ENCODE results near the gene ST7.

The ST7 gene

DNA sequence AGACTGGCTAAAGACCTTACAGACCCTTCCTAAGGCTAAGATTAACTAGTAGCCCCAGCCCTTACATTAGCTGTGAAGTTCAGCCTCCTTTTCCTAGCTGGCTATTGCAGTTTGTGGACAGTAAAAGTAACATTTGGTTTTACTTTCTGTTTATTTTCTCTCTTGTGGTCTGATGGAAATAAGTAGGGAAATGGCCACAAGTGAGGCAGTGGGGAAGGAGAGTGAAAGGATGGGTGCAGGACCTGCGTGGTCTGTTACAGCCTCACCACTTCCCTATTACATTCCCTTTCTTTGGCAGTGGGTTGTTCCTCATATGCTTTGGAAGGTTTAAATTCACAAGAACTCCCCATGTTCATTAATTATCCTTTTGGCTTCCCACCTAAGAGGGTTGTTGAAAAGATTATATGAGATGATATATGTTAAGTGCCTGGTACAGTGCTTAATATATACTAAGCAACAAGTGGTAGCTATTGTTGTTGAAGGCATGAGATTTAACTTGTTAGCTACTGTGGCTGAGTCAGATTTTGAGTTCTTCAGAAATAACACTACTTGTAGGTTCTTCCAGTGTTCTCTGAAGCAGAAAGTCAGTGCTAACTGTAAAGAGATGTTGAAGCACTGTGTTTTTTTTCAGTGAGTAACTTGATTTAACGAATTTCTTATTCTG is 181.7 kb downstream of the ST7 start:
- no peak for DNase-seq

DNA sequence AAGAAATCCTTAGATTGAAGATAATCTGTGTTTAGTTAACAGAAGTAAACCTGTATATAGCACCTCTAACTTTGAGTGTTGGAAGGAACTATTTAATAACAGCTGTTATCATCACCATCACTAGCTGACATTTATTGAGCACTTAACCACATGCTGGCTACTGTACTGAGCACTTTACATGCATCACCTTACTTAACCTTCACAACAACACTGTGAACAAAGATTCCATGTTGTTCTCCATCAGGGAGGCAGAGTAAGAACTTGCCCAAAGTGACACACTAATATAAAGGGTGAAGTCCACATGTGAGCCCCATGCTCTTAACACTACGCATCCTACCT is 182.2 kb downstream of the ST7 start:
- no peak for DNase-seq

DNA sequence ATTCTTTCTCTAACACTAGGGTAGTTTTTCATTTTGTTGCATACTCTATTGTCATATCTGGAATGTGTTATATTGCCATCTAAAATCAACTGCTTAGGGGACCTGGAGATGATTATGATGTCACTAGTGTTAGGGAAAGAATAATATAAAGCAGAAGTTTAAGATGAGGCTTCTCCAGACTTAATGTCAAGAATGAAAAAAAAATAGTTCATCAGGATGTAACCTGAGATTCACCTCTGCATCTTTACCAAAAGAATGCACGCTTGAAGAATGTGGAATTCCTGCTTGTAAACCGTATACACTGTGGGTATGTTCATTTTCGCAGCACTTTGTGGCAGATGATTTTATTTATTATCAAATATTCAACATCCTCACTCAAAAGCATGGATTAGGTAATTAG is 184.6 kb downstream of the ST7 start:
- DNase-seq: no peak

DNA sequence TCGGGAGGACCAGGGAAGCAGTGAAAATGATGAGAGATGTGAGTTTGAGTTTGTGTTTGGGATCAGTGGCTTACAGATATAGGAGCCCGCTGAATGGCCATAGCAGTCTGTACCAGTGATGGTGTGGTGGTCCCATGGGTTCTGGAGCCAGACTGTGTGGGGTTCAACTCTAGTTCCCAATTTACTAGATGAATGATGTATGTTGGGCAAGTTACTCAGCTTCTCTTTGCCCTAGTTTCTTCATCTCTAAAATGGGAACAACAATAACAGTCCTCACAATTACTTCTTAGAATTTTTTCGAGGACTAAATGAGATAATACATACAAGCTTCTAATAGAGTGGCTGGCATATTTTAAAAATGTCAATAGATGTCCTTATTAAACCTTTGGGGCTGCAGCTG is 185.2 kb downstream of the ST7 start:
- no peak for DNase-seq

DNA sequence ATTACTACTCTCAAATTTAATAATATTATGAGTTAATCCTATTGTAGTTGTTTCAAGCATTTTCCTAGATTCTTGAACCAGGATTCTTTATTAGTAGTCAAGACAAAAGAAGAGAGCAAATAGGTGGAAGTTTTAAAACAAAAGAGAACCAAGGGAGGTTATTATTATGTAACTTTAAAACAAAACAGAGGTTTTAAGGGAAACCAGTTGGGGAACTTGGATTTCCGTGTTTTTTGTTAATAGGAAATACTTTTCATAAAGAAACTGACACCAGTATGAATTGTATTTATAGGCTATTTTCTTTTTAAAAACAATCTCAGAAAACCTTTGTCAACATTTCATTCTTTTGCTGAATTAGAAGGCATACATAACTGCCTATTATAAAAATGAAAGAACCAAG is 185.7 kb downstream of the ST7 start:
- no peak for DNase-seq

DNA sequence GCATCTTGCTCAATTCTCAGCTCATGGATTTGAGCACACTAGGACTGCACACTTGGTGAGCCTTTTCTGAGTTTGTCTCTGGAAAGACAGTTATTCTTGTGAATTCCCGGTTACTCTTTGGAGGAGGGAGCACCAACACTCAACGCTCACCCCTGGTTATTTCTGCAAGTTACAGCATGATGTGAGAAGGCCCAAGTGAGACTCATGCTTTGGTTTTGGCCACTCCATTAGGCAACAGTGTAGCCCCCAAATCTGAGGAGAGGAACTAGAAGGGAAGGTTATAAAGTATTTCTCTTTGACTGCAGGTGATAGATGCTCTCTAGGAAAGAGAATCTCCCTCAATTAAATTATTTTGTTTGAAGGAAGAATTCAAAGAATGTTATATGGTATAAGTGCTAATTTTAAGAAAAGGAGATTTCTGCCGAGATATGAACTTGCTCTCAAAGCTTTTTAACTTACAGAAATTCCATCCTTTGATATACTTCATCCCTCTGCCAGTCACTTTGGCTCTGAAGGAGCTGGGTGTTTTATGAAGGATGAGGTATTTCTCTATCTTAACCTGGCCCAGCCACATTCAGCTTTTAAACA is 186.2 kb downstream of the ST7 start:
- DNase-seq: no peak

DNA sequence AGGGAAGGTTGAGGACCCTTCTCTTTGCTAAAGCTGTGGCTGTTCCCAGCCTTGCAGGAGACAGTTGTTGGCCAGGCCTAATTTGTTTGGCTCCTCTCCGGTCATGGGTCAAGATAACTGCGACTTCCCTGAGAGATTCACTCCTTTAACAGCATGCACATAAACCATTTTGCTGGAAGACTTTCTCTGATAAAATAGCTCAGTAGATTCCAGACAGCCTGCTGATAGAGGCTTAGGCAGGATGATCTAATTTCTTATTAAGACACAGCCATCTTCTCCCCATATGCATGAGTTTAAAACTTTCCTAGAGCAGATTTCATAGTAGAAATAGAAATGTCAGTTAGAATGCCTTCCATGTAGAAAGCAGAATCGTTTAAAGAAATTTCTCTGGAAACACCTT is 187.6 kb downstream of the ST7 start:
- DNase-seq: no peak

DNA sequence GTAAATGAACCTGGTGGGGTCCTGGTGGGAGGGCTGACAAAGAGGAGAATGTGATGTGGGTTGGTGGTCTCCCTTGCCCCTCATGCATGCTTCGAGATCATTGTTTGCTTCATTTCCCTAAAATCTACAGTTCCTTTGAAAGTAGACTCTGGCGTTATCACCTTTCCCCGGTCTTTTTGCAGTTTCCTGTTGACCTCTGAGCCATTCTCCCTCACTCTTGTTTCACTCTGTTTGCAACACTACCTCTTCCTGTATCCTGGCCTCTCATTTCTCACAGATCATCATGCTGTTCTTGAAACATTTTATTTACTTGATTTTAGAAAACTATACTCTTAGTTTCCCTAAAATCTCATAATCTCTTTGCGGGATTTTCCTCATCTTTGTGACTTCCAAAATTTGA is 189.8 kb downstream of the ST7 start:
- no peak for DNase-seq

DNA sequence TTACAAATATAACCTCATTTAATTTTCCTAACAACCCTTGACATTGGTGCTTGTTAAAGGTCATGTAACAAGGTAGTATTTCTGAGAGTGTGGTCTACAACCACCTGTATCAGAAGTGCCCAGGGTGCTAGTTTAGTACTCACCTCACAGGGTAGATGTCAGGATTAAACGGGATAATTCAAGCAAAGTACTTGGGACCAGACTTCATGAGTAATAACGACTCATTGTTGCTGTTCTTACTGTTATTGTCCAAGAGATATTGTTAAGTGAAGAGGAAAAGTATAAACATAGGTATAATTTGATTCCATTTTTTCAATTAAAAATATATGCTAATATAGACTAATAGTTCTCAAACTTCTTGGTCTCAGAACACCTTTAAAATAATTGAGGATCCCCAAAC is 190.3 kb downstream of the ST7 start:
- DNase-seq: no peak

DNA sequence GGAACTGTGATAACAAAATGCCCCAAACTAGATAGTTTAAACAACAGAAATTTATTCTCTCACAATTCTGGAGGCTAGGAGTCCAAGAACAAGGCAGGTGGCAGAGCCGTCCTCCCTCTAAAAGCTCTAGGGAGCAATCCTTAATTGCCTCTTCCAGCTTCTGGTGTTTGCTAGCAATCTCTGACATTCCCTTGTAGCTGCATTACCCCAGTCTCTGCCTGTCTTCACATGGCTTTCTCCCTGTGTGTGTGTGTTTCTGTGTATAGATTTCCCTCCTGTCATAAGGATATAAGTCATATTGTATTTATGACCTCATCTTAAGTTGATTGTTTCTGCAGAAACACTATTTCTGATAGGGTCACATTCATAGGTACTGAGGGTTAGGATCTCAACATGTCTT is 192.0 kb downstream of the ST7 start:
- no peak for DNase-seq

DNA sequence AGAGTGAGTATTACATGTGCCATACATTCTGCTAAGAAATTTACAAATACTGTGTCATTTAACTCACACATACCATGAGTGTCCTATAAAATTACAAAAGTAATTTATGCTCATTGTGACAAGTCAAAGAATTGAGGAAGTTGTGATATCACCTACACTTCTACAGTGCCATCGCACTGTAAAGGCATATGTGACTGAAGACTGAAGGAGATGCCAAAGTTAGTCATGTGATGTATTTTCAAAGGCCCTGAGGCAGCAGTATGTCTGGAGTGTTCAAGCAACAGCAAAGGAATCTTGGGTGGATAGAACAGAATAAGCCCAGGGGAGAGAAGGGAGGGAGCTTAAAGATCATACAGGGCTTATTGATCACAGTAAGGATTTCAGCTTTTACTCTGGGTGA is 192.8 kb downstream of the ST7 start:
- no peak for DNase-seq

DNA sequence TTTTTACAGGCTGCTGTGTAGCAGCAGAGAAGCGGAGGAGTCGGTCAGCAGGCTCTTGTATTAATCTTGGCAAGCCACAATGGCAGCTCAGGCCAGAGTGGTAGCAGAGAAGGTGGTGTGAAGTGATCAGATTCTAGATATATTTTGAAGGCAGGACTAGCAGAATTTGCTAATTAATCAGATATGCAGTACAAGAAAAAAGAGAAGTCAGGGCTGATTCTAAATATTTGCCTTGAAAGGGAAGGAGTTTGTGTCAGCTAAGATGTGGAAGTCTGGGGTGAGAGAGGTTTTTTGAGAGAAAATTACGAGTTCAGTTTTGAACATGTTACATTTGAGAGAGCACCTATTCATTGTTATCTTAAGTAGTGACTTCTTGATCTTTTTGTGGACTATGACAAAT is 193.2 kb downstream of the ST7 start:
- no peak for DNase-seq

DNA sequence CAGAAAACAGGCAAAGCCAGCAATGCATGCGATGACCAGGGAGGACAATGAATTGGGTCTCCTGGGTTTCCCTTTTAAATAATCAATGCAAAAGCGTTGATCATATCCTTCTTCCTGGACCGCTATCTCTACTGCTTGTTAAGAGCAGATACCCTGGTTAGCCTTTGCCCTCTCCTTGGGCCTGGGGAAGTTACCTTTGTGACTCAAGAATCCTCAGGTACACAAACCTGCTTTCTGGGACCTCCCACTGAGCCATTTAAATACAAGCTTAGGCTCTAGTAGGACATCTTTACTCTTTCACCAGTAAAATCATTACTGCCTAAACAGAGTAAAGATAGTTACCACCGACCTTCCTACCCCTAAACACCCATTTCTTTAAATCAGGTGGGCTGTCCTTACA is 195.7 kb downstream of the ST7 start:
- DNase-seq: no peak

DNA sequence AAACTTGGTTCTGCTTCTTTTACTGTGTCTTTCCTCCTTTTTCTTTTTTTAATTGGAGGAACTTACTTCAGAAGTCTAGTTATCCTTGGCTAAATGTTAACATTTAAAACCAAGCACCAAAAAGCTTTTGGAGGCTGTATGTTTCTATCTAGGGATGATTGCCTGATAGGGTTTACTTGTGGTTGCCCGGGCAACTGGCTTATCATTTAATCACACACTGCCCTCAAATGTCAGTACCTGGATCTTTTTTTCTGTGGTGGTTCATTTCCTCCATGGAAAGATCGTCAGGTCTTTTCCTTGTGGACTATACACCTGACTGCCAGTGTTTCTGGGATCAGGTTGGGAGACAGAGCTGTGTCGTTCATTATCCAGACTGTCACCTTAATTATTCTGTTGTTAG is 196.4 kb downstream of the ST7 start:
- DNase-seq: no peak

DNA sequence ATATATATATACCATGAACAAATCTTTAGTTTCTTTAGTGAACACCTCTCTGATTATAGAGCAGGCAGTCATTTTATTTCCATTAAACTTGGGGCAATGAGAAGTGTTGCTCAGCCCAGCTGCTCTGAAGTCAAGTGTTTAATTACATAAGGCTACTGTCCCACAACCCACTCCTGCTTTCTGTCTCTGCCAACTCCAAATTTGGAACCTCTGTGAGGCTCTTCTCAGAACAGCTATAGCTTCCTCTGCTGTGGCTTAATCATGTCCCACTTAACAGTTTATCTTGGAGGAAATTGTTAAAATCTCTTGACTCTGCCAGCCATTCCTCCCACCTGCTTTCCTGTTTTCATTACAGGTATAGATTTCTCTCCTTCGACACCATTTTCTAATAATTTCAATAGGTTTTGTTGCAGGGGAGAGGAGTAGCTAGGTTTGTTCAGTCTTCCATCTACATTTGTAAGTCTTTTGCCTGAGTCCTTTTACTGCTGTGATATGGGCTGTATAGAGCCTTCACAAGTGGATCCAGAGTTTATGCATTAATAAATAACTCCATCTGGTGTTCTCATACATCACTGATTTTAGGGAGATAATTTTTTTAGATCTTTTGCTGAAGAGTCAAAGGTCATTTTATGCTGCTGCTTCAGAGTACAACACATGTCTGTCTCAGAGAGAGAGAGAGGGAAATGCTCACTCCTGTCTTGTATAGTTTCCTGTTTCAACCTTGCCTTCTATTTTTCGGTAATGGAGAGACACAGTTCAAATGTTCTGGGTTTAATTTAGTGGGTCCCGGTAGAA is 199.1 kb downstream of the ST7 start:
- no peak for DNase-seq

DNA sequence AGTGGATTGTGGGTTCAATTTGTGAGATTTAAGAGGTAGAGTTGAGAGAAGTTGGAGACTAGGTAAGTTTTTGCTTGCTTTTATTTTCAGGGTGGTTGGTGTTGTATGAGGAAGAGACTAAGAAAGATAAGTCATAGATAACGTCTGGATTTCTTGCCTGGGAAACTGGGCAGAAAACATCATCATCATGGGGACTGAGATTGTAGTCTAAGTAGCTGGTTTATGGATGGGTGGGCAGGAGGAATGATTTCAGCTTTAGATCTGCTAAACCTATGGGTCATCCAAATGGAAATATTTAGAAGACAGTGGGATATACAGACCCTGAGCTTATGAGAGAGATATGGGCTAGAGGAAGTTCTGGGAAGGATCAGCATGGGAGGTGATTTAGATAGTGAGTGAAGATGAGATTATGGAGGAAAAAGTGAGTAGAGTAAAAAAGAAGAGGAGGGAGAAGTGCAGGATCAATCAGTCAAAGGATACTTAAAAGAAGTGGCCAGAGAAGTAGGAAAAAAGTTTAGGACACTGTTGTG is 199.8 kb downstream of the ST7 start:
- DNase-seq: no peak

DNA sequence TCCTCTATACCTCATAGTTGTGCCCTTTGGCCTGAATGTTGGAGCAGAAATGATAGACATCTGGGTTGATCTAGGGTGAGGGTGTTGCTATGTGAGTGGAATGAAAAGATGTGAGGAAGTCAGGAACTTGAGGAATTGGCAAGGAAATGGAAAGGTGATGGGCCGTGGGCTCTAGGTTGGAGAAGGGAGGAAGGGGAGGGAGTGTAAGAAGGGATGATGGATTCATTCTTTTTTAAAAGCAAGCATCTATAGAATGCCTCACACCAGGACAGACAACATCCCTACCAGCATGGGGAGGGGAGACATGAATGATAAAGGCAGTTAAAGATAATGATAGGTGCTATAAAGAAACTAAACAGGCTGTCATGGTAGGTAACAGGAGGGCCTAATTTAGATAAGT is 201.4 kb downstream of the ST7 start:
- DNase-seq: no peak

DNA sequence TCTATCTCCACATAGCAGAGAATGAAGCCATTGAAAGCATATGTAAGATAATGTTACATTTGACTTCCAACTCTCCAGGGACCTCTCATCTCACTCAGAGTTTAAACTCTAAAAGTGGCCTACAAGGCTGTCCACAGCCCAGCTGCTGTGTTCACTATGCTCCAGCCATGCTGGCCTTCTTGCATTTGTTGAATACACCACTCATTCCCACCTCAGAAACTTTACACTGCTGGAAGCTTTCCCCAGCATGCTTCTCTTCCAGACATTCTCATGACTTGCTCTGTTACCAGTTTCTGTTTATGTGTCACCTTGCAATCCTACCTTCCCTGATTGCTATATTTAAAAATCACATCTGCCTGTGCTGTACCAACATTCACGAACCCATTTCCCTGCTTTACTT is 202.4 kb downstream of the ST7 start:
- peak; percentile 75 for DNase-seq

DNA sequence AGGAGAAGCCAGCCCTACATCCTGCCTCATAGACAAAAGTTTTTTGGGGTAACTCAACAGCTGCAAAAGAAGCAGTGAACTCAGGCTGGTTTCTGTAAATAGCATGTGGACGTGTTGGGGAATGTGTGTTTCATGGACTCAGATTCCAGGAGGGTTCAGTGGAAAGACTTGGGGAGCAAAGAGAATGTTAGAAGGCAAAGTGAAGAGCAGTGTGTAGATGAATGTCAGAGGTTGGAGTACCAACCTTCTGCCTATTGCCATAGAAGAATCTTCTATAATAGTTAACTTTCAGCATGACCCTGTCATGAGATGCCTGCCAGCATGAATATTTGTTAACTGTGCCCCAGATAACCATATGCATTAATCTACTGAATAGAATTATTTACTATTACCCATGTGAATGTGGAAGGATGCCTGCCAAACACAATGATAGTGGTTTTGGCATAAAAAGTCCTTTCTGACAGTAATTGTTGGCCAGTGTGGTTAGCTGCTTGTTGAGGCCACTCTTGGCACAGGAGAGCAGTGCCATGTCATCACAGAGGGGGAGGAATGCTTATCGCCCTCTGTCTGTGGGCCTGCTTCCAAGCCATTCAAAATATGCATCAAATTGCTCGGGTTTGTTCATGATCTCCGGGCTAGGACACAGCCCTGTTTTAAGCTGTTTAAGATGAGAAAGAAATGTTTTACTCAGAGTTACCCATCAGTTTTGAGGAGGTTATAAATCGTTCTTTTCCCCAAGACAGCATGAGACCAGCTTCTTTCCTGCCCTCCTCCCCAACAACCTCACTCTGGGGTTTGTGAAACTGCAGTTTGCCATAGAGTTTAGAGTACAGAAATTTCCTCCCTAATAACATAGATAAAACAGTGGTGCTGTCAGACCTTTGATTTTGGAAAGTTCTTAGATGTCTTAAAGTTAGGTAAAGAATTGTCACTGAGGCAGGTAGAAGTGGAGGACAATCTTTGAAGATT is 204.2 kb downstream of the ST7 start:
- no peak for DNase-seq

DNA sequence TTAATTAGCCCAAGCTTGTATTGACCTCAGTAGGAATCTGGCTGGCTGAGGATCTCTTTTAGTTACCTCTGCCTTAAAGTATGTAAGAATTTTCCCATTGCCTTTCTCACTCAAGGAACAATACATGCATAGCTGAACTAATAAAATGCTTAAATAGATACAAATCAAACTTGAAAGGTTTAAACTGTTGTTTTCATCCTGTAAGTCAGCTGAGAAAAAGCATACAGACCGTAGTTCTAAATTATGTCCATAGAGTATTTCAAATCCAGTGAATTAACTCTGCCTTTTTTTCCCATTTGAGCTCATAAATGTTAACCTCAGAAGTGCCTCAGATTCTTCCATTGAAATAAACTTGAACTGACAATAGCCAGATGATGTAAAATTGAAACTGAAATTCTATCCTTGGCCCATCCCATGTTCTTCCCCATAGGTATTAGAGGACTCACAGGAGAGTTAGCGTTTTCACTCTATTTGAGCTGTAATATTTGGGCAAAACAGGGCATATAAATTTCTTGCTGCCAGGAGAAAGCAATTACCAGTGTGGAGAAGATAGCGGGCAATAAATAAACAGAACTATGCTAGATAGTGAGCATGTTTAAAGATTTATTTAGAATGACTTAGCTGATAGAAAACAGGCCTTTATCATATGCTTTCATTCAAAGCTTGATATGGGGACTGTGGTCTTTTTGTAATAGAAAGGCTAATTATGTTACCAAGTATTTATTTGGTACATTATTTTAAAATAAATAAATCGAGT is 205.8 kb downstream of the ST7 start:
- no peak for DNase-seq

DNA sequence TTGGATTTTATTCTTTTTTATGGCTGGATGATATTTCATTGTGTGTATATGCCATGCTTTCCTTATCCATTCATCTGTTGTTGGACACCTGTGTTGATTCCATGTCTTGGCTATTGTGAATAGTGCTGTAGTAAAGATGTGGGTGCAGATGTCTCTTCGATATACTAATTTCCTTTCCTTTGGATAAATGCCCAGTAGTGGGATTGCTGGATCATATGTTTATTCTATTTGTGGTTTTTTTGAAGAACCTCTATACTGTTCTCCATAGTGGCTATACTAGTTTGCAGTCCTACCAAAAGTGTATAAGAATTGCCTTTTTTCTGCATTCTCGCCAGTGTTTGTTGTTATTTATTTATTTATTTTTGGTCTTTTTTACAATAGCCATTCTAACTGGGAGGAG is 209.8 kb downstream of the ST7 start:
- no peak for DNase-seq

DNA sequence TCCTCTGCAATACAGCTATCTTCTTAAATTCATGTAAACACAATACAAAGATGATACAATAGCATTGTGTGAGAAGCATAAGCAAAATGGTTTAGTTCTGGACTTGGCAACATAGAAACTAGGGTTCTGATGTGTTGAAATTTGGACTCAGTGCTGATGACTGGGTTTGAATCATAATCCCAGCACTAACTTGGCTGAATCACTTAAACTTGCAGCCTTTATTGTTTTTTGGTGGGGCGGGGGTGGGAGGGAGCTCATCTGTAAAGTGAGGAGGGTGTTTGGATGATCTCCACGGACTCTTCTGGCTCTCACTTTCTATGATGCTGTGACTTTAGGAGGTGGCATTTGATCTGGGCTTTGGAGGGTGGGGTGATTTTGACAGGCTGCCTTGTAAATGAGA is 211.3 kb downstream of the ST7 start:
- no peak for DNase-seq

All from NCI-H187 treated with DMSO at 0.1 percent for 48 hours (cell line).